Large intestine (tissue), 3 donors: ENCODE results near the gene RPH3AL. TPM values are rescaled to one million over a fixed set of nuclear protein-coding genes. Genes with fewer than 3 reads are reported as not detected.

Experiments used
- DNase-seq, 2 donors: peaks; one replicate each; pipeline versions ENCODE4 v3.0.0 to v3.0.0-alpha.2; 2013
- H3K27ac ChIP-seq: one replicate; pipeline ENCODE4 v1.5.1; 2013; ENCODE audit warnings: low read length
- H3K27me3 ChIP-seq: 2 replicates; pipeline ENCODE4 v1.6.1; 2013; ENCODE audit warnings: low read length; ENCODE audit not compliant: control insufficient read depth, insufficient read depth
- H3K36me3 ChIP-seq: 2 replicates; pipeline ENCODE4 v1.6.1; 2013; ENCODE audit warnings: low read length; ENCODE audit not compliant: control insufficient read depth, insufficient read depth
- H3K4me1 ChIP-seq: one replicate; pipeline ENCODE4 v1.6.1; 2013; ENCODE audit warnings: low read length; ENCODE audit not compliant: control insufficient read depth, insufficient read depth
- H3K4me3 ChIP-seq: one replicate; pipeline ENCODE4 v1.5.1; 2013; ENCODE audit warnings: low read length
- H3K9me3 ChIP-seq: one replicate; pipeline ENCODE4 v1.6.1; 2013; ENCODE audit warnings: mild to moderate bottlenecking, low read depth, low read length, moderate library complexity; ENCODE audit not compliant: control insufficient read depth
- WGBS: methylation state at CpG from one replicate; pipeline ENCODE4 v1.1.5; 2013; ENCODE audit warnings: low lambda C conversion rate; ENCODE audit not compliant: insufficient coverage; 5-methylcytosine and 5-hydroxymethylcytosine counted together
- polyA plus RNA-seq: library from polyadenylated mRNA; unstranded; fragments of 120-200 nt; gene quantifications from one replicate; pipeline ENCODE4 v1.2.1, GENCODE V29; 2013

Gene RPH3AL
- polyA plus RNA-seq, 1 donor, result 8.2 TPM

GRCh38 chr17:182050-182751 is 170.4 kb downstream of the RPH3AL start:
- H3K27me3 ChIP-seq, result peaks cover 80% of the 10 kb centered on the region
- no peak for DNase-seq
- H3K4me3 ChIP-seq, result no peak overlapping the region
- H3K27ac ChIP-seq, result no peak overlapping the region
- no peaks in the 10 kb centered on the region for H3K36me3 ChIP-seq
- no CpG with 5 or more reads among the region's 18 CpGs for WGBS
- no peaks in the 10 kb centered on the region for H3K9me3 ChIP-seq
- H3K4me1 ChIP-seq, result no peaks in the 10 kb centered on the region

GRCh38 chr17:181245-182049 is 171.2 kb downstream of the RPH3AL start, which contains the start of gene DOC2B:
Gene DOC2B, minus strand, starts transcription at chr17:181650. Its CDS starts 171 bp downstream, at chr17:181479.
- no peaks in the 10 kb centered on the region for H3K9me3 ChIP-seq
- WGBS, result no CpG with 5 or more reads among the region's 120 CpGs
- peaks cover 78% of the 10 kb centered on the region for H3K27me3 ChIP-seq
- no peaks in the 10 kb centered on the region for H3K36me3 ChIP-seq
- no peaks in the 10 kb centered on the region for H3K4me1 ChIP-seq
- H3K4me3 ChIP-seq, result peak within 1 kb of the TSS; percentile 10
- no peak within 1 kb of the TSS for H3K27ac ChIP-seq
- DNase-seq, result peak; percentile 38 to 47

GRCh38 chr17:180381-181244 is 172.0 kb downstream of the RPH3AL start:
- DNase-seq, result peak in 1 of 2 donors; percentile 26
- Histone ChIP-seq H3K4me1 (no peaks in the 10 kb centered on the region), H3K9me3 (no peaks in the 10 kb centered on the region), H3K27ac (no peak overlapping the region), H3K36me3 (no peaks in the 10 kb centered on the region), H3K27me3 (peaks cover 73% of the 10 kb centered on the region), H3K4me3 (peak overlapping the region; percentile 10)
- WGBS, result no CpG with 5 or more reads among the region's 112 CpGs

- WGBS, result no CpG with 5 or more reads among the region's 32 CpGs
- H3K27ac ChIP-seq, result no peak overlapping the region
- H3K4me3 ChIP-seq, result no peak overlapping the region
- no peaks in the 10 kb centered on the region for H3K4me1 ChIP-seq
- H3K9me3 ChIP-seq, result no peaks in the 10 kb centered on the region
- DNase-seq, result no peak
- H3K27me3 ChIP-seq, result peaks cover 69% of the 10 kb centered on the region
- no peaks in the 10 kb centered on the region for H3K36me3 ChIP-seq
Measured at GRCh38 chr17:179781-180380, 172.7 kb downstream of the RPH3AL start.

- Histone ChIP-seq H3K4me1 (no peaks in the 10 kb centered on the region), H3K36me3 (no peaks in the 10 kb centered on the region), H3K4me3 (no peak overlapping the region), H3K27ac (peak overlapping the region; percentile 51), H3K27me3 (peaks cover 61% of the 10 kb centered on the region), H3K9me3 (no peaks in the 10 kb centered on the region)
- WGBS, result no CpG with 5 or more reads among the region's 5 CpGs
- DNase-seq, result no peak
Measured at GRCh38 chr17:179066-179432, 173.6 kb downstream of the RPH3AL start.

- WGBS, result no CpG with 5 or more reads among the region's 12 CpGs
- H3K27ac ChIP-seq, result peak overlapping the region; percentile 51
- peaks cover 55% of the 10 kb centered on the region for H3K27me3 ChIP-seq
Measured at GRCh38 chr17:178292-179065, 174.1 kb downstream of the RPH3AL start.

GRCh38 chr17:177762-178161 is 174.8 kb downstream of the RPH3AL start:
- Histone ChIP-seq H3K4me1 (no peaks in the 10 kb centered on the region), H3K36me3 (no peaks in the 10 kb centered on the region), H3K9me3 (no peaks in the 10 kb centered on the region), H3K4me3 (no peak overlapping the region), H3K27me3 (peaks cover 48% of the 10 kb centered on the region), H3K27ac (no peak overlapping the region)
- DNase-seq, result no peak
- WGBS, result no CpG with 5 or more reads among the region's 6 CpGs

More at GRCh38 chr17:178292-179065, 174.1 kb downstream of the RPH3AL start:
- Histone ChIP-seq H3K36me3 (no peaks in the 10 kb centered on the region), H3K4me1 (no peaks in the 10 kb centered on the region), H3K4me3 (no peak overlapping the region), H3K9me3 (no peaks in the 10 kb centered on the region)
- no peak for DNase-seq

- no CpG with 5 or more reads among the region's 3 CpGs for WGBS
- no peak for DNase-seq
Measured at GRCh38 chr17:177155-177554, 175.5 kb downstream of the RPH3AL start.

GRCh38 chr17:173166-173911 is 179.3 kb downstream of the RPH3AL start:
- no CpG with 5 or more reads among the region's 10 CpGs for WGBS
- Histone ChIP-seq H3K36me3 (no peaks in the 10 kb centered on the region), H3K27me3 (peaks cover 17% of the 10 kb centered on the region), H3K27ac (no peak overlapping the region), H3K4me1 (no peaks in the 10 kb centered on the region), H3K9me3 (no peaks in the 10 kb centered on the region), H3K4me3 (no peak overlapping the region)
- DNase-seq, result no peak

More at GRCh38 chr17:177155-177554, 175.5 kb downstream of the RPH3AL start:
- Histone ChIP-seq H3K4me1 (no peaks in the 10 kb centered on the region), H3K27me3 (peaks cover 42% of the 10 kb centered on the region), H3K36me3 (no peaks in the 10 kb centered on the region), H3K9me3 (no peaks in the 10 kb centered on the region), H3K27ac (no peak overlapping the region), H3K4me3 (no peak overlapping the region)
